ENCODE data around the gene PDAP1. TPM values are rescaled to one million over a fixed set of nuclear protein-coding genes. Genes with fewer than 3 reads are reported as not detected.

Gene PDAP1
- total and polyA plus RNA-seq, 2 of the 13 experiments (the other 11 are each of a cell fraction or from before 2014, with no cell fraction given) = 13.0 to 100 TPM

GRCh38 chr7:99408379-99409191 lies at the start of gene PDAP1, which contains the start of gene BUD31 (continued):
- TF ChIP-seq ATF7-NPFF (CRISPR knock-in tag; IDR thresholded peaks at IDR 0.05; ENCODE audit: low read depth) (0 out of 2 replicates have a peak, but pooled peaks have one; percentile 20), ZBED4 (CRISPR knock-in tag; IDR thresholded peaks at IDR 0.05; ENCODE audit: borderline replicate concordance) (peak; percentile 39; the same call in 1 of the 2 replicates), GATAD1 (CRISPR knock-in tag; IDR thresholded peaks at IDR 0.05) (peak; percentile 90), KLF9 (CRISPR knock-in tag; IDR thresholded peaks at IDR 0.05; ENCODE audit: low read depth) (peak; percentile 68; the same call in 1 of the 2 replicates), RFX5 (IDR thresholded peaks at IDR 0.05; ENCODE audit: low read depth, low read length) (no peak; the same call in 1 of the 2 replicates), CHCHD3 (CRISPR knock-in tag; IDR thresholded peaks at IDR 0.05) (0 out of 2 replicates have a peak, but pooled peaks have one; percentile 56), GATA4 (IDR thresholded peaks at IDR 0.05; ENCODE audit: borderline replicate concordance, low read depth) (no peak; the same call in none of the 2 replicates), HOXD1 (CRISPR knock-in tag; IDR thresholded peaks at IDR 0.05) (no peak), SSRP1 (CRISPR knock-in tag; IDR thresholded peaks at IDR 0.05) (no peak), ZNF770 (CRISPR knock-in tag; IDR thresholded peaks at IDR 0.05) (peak; percentile 30; the same call in 1 of the 2 replicates), NR2F2 (IDR thresholded peaks at IDR 0.05; ENCODE audit: borderline replicate concordance, low read depth) (no peak; the same call in 1 of the 2 replicates), PBX3 (CRISPR knock-in tag; IDR thresholded peaks at IDR 0.05; ENCODE audit: borderline replicate concordance) (no peak)
- TF ChIP-seq, protein P1, sequence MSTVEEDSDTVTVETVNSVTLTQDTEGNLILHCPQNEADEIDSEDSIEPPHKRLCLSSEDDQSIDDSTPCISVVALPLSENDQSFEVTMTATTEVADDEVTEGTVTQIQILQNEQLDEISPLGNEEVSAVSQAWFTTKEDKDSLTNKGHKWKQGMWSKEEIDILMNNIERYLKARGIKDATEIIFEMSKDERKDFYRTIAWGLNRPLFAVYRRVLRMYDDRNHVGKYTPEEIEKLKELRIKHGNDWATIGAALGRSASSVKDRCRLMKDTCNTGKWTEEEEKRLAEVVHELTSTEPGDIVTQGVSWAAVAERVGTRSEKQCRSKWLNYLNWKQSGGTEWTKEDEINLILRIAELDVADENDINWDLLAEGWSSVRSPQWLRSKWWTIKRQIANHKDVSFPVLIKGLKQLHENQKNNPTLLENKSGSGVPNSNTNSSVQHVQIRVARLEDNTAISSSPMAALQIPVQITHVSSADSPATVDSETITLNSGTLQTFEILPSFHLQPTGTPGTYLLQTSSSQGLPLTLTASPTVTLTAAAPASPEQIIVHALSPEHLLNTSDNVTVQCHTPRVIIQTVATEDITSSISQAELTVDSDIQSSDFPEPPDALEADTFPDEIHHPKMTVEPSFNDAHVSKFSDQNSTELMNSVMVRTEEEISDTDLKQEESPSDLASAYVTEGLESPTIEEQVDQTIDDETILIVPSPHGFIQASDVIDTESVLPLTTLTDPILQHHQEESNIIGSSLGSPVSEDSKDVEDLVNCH (CRISPR knock-in tag; IDR thresholded peaks at IDR 0.05) = no peak
- TF ChIP-seq, protein P2, sequence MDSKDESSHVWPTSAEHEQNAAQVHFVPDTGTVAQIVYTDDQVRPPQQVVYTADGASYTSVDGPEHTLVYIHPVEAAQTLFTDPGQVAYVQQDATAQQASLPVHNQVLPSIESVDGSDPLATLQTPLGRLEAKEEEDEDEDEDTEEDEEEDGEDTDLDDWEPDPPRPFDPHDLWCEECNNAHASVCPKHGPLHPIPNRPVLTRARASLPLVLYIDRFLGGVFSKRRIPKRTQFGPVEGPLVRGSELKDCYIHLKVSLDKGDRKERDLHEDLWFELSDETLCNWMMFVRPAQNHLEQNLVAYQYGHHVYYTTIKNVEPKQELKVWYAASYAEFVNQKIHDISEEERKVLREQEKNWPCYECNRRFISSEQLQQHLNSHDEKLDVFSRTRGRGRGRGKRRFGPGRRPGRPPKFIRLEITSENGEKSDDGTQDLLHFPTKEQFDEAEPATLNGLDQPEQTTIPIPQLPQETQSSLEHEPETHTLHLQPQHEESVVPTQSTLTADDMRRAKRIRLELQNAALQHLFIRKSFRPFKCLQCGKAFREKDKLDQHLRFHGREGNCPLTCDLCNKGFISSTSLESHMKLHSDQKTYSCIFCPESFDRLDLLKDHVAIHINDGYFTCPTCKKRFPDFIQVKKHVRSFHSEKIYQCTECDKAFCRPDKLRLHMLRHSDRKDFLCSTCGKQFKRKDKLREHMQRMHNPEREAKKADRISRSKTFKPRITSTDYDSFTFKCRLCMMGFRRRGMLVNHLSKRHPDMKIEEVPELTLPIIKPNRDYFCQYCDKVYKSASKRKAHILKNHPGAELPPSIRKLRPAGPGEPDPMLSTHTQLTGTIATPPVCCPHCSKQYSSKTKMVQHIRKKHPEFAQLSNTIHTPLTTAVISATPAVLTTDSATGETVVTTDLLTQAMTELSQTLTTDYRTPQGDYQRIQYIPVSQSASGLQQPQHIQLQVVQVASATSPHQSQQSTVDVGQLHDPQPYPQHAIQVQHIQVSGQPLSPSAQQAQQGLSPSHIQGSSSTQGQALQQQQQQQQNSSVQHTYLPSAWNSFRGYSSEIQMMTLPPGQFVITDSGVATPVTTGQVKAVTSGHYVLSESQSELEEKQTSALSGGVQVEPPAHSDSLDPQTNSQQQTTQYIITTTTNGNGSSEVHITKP (CRISPR knock-in tag; IDR thresholded peaks at IDR 0.05; ENCODE audit: low read depth) = peak; percentile 42; the same call in 1 of the 2 replicates
